T-cell (primary cell): ENCODE results near the gene EIF5A2. TPM values are rescaled to one million over a fixed set of nuclear protein-coding genes. Genes with fewer than 3 reads are reported as not detected.

Experiments
- ATAC-seq, 4 experiments: fragments of 200-7000 bp in 3 of 4; fragments of 150-1000 bp in 1 of 4; cut with Tn5 transposase; replicated peaks in 1 of 4; 1 replicate in 3 of 4; 2 replicates in 1 of 4; pipeline ENCODE4 v1.10.0; 2021; ENCODE audit warnings: moderate library complexity in 3 of 4, mild to moderate bottlenecking in 2 of 4, moderate number of reproducible peaks in 1 of 4
- CTCF ChIA-PET, 2 donors: fragments of 300-600 bp; sonication (Branson Sonifier 250); formaldehyde crosslinking; loops; one replicate each; lab custom pipeline; 2022; ENCODE audit warnings: antibody characterized with exemption in 2 of 2; lab: Charles Lee
- POLR2A ChIA-PET, 2 donors: fragments of 300-600 bp; sonication (Branson Sonifier 250); formaldehyde crosslinking; loops; one replicate each; lab custom pipeline; 2022; ENCODE audit warnings: antibody characterized with exemption in 2 of 2; lab: Charles Lee
- DNase-seq, 35 experiments: peaks; one replicate each; pipeline versions ENCODE4 v3.0.0 to v3.0.0-alpha.2; 2013 to 2023
- H3K27ac ChIP-seq: one replicate; pipeline ENCODE4 v1.5.1; 2013; ENCODE audit warnings: low read length
- H3K27me3 ChIP-seq, 2 experiments: replicated peaks in 1 of 2; 1 replicate in 1 of 2; 2 replicates in 1 of 2; pipeline versions ENCODE4 v1.6.1 to v1.7.0; 2013; ENCODE audit warnings: low read length in 1 of 2, mixed read lengths in 1 of 2; ENCODE audit not compliant: control insufficient read depth in 2 of 2, insufficient read depth in 2 of 2; ENCODE audit errors: extremely low read depth in 1 of 2
- H3K36me3 ChIP-seq, 2 donors: 1 replicate in 1 of 2; 2 replicates in 1 of 2; pipeline versions ENCODE4 v1.6.1 to v1.7.0; 2013; ENCODE audit warnings: low read length in 1 of 2; ENCODE audit not compliant: control insufficient read depth in 2 of 2, insufficient read depth in 1 of 2; ENCODE audit errors: extremely low read depth in 1 of 2
- H3K4me1 ChIP-seq, 2 experiments: 1 replicate in 1 of 2; 2 replicates in 1 of 2; pipeline versions ENCODE4 v1.6.1 to v1.7.0; 2013; ENCODE audit warnings: low read length in 2 of 2, mixed read lengths in 1 of 2; ENCODE audit not compliant: insufficient read depth in 2 of 2, control insufficient read depth in 1 of 2; ENCODE audit errors: extremely low read depth in 1 of 2
- H3K4me3 ChIP-seq, 2 donors: 1 replicate in 1 of 2; 2 replicates in 1 of 2; pipeline versions ENCODE4 v1.5.1 to v1.7.0; 2013; ENCODE audit warnings: mild to moderate bottlenecking in 2 of 2, low read length in 1 of 2, moderate library complexity in 1 of 2; ENCODE audit not compliant: control insufficient read depth in 1 of 2; ENCODE audit errors: extremely low read depth in 1 of 2
- H3K9me3 ChIP-seq: 2 replicates; pipeline ENCODE4 v1.7.0; 2013
- H3K27ac Mint-ChIP-seq, 2 donors: one replicate each; pipeline ENCODE4 v1.8.0; 2020 to 2021; ENCODE audit warnings: mild to moderate bottlenecking in 2 of 2, mixed read lengths in 2 of 2
- H3K27me3 Mint-ChIP-seq, 2 donors: one replicate each; pipeline ENCODE4 v1.8.0; 2021 to 2022; ENCODE audit warnings: mixed read lengths in 2 of 2
- H3K36me3 Mint-ChIP-seq: one replicate; pipeline ENCODE4 v1.8.0; 2021; ENCODE audit warnings: mixed read lengths
- H3K4me1 Mint-ChIP-seq, 3 donors: one replicate each; pipeline ENCODE4 v1.8.0; 2020 to 2022; ENCODE audit warnings: mixed read lengths in 3 of 3, mild to moderate bottlenecking in 1 of 3
- H3K4me3 Mint-ChIP-seq, 3 donors: one replicate each; pipeline ENCODE4 v1.8.0; 2020 to 2022; ENCODE audit warnings: mild to moderate bottlenecking in 3 of 3, mixed read lengths in 3 of 3, moderate library complexity in 3 of 3
- H3K9me3 Mint-ChIP-seq, 3 donors: one replicate each; pipeline ENCODE4 v1.8.0; 2020 to 2022; ENCODE audit warnings: mixed read lengths in 3 of 3
- WGBS: methylation state at CpG from one replicate; pipeline ENCODE4 v1.1.5; 2013; ENCODE audit warnings: missing lambda C conversion rate; ENCODE audit not compliant: insufficient coverage; 5-methylcytosine and 5-hydroxymethylcytosine counted together
- total RNA-seq, 35 experiments: library from RNA in 6 of 35; stranded (reverse) in 6 of 35; fragments of 120-200 nt in 1 of 35; gene quantifications; one replicate each; pipeline versions ENCODE4 v1.2.1 to v1.2.4 and lab custom pipeline; 2013 to 2026

EIF5A2 gene
- total RNA-seq: 10 to 100 TPM; 10.1 to 14.1 (median 13.5) TPM
- total RNA-seq (2013): 13.4 TPM
- 10.6 to 30.6 (median 18.9) reads per million in 29 experiments for total RNA-seq (lab: John Stamatoyannopoulos, UW)

GRCh38 chr3:170908235-170909116, at the start of gene EIF5A2:
TSS of gene EIF5A2 (minus strand) at chr3:170908637. CDS start at chr3:170907806, 831 bp downstream.
- ChIA-PET POLR2A (interaction anchor here in 1 of 2 donors (1.2 to 1.8 kb wide), 2 partner anchors 36 to 39 kb away, joined by 5 to 13 read pairs; partner anchors contain the start of gene RPL22L1), CTCF (interaction anchor here (0.5 to 1.6 kb wide), 4 partner anchors 12 to 53 kb away, joined by 3 to 4 read pairs (median 3); no protein-coding TSS in a partner anchor)
- 16% methylated on average over 67 of the region's 73 CpGs for WGBS
- Histone ChIP-seq H3K9me3 (peaks cover 8% of the 10 kb centered on the region), H3K27me3 (no peaks in the 10 kb centered on the region), H3K36me3 (no peaks in the 10 kb centered on the region), H3K4me1 (peaks cover 8 to 13% of the 10 kb centered on the region in 2 experiments), H3K27ac (peak within 1 kb of the TSS; percentile 81), H3K4me3 (peak within 1 kb of the TSS; percentile 71 to 74)
- peaks cover 9 to 31% (median 12%) of the 10 kb centered on the region in 3 donors for H3K9me3 Mint-ChIP-seq
- ATAC-seq (peak; percentile 95 to 98 (median 96)), DNase-seq (peak; percentile 88 to 99 (median 97))
- no peaks in the 10 kb centered on the region for H3K27me3 Mint-ChIP-seq
- peaks cover under 1% of the 10 kb centered on the region for H3K36me3 Mint-ChIP-seq
- H3K27ac Mint-ChIP-seq: peak within 1 kb of the TSS; percentile 96
- H3K4me3 Mint-ChIP-seq: peak within 1 kb of the TSS; percentile 78 to 94 (median 93)
- peaks cover 10 to 31% (median 26%) of the 10 kb centered on the region in 3 donors for H3K4me1 Mint-ChIP-seq

- ChIA-PET POLR2A (no interaction called here), CTCF (interaction anchor here in 1 of 2 donors (1.0 kb wide), 1 partner anchor 8 kb away, joined by 3 read pairs; no protein-coding TSS in a partner anchor)
- Mint-ChIP-seq H3K9me3 (no peaks in the 10 kb centered on the region), H3K4me1 (no peaks in the 10 kb centered on the region), H3K36me3 (no peaks in the 10 kb centered on the region), H3K27me3 (peaks cover 10 to 25% of the 10 kb centered on the region in 2 donors), H3K4me3 (no peak overlapping the region), H3K27ac (no peak overlapping the region)
- no peak for DNase-seq
- H3K36me3 ChIP-seq: no peaks in the 10 kb centered on the region
- H3K4me3 ChIP-seq: no peak overlapping the region
- no peaks in the 10 kb centered on the region for H3K27me3 ChIP-seq
- H3K9me3 ChIP-seq: no peaks in the 10 kb centered on the region
- H3K4me1 ChIP-seq: no peaks in the 10 kb centered on the region
- no peak overlapping the region for H3K27ac ChIP-seq
- ATAC-seq: no peak
Measured at GRCh38 chr3:170956647-170957046, 48.2 kb upstream of the EIF5A2 start.

GRCh38 chr3:170953736-170954135, 45.3 kb upstream of the EIF5A2 start:
- Mint-ChIP-seq H3K27ac (no peak overlapping the region), H3K27me3 (peaks cover 10 to 19% of the 10 kb centered on the region in 2 donors), H3K36me3 (no peaks in the 10 kb centered on the region), H3K4me3 (no peak overlapping the region), H3K9me3 (no peaks in the 10 kb centered on the region), H3K4me1 (no peaks in the 10 kb centered on the region)
- Histone ChIP-seq H3K36me3 (no peaks in the 10 kb centered on the region), H3K27me3 (no peaks in the 10 kb centered on the region), H3K4me3 (no peak overlapping the region), H3K27ac (no peak overlapping the region), H3K9me3 (no peaks in the 10 kb centered on the region), H3K4me1 (no peaks in the 10 kb centered on the region)
- ChIA-PET POLR2A (interaction anchor here in 1 of 2 donors (0.6 kb wide), 1 partner anchor 427 kb away, joined by 3 read pairs; no protein-coding TSS in a partner anchor), CTCF (interaction anchor here in 1 of 2 donors (0.6 kb wide), 1 partner anchor 107 kb away, joined by 3 read pairs; no protein-coding TSS in a partner anchor)
- ATAC-seq: no peak
- no peak for DNase-seq
- 89% methylated on average over 7 of the region's 12 CpGs for WGBS

DNA sequence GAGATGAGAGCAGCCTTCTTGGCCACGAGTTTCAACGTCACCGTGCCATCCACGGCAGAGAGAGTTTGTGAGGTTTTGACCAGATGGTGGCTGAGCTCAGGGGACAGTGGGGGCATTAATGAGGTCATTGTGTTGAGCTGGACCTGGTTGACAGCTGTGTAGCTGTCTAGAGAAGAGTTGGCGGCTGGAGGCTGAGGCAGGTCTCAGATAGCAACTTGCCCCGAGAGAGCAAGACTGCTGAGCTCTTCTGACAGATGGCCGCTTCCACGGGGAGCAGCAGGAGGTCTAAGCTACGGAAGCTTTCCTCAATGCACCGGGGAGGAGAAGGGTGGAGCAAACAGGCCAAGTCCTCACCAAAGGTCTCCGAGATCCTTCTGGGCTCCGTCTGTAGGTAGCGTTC, 44.8 kb upstream of the EIF5A2 start:
- Histone ChIP-seq H3K27ac (no peak overlapping the region), H3K27me3 (no peaks in the 10 kb centered on the region), H3K4me1 (no peaks in the 10 kb centered on the region), H3K36me3 (no peaks in the 10 kb centered on the region), H3K9me3 (no peaks in the 10 kb centered on the region), H3K4me3 (no peak overlapping the region)
- H3K9me3 Mint-ChIP-seq: no peaks in the 10 kb centered on the region
- ChIA-PET CTCF (no interaction called here), POLR2A (no interaction called here)
- 88% methylated on average over 11 of the region's 13 CpGs for WGBS
- H3K4me3 Mint-ChIP-seq: no peak overlapping the region
- H3K27me3 Mint-ChIP-seq: peaks cover 13 to 22% of the 10 kb centered on the region in 2 donors
- no peak overlapping the region for H3K27ac Mint-ChIP-seq
- H3K4me1 Mint-ChIP-seq: no peaks in the 10 kb centered on the region
- H3K36me3 Mint-ChIP-seq: no peaks in the 10 kb centered on the region
- DNase-seq: no peak
- no peak for ATAC-seq

- DNase-seq: no peak
- CTCF ChIA-PET: no interaction called here
- Mint-ChIP-seq H3K27ac (no peak overlapping the region), H3K36me3 (no peaks in the 10 kb centered on the region), H3K27me3 (peaks cover 28 to 32% of the 10 kb centered on the region in 2 donors), H3K9me3 (no peaks in the 10 kb centered on the region), H3K4me1 (no peaks in the 10 kb centered on the region), H3K4me3 (no peak overlapping the region)
- Histone ChIP-seq H3K4me3 (no peak overlapping the region), H3K4me1 (no peaks in the 10 kb centered on the region), H3K27ac (no peak overlapping the region), H3K27me3 (peaks cover 0 to 12% of the 10 kb centered on the region in 2 experiments), H3K36me3 (no peaks in the 10 kb centered on the region), H3K9me3 (no peaks in the 10 kb centered on the region)
- 72% methylated on average over 2 of the region's 2 CpGs for WGBS
- no peak for ATAC-seq
- POLR2A ChIA-PET: interaction anchor here in 1 of 2 donors (0.7 kb wide), 1 partner anchor 573 kb away, joined by 3 read pairs; no protein-coding TSS in a partner anchor
Measured at GRCh38 chr3:170949211-170949610, 40.8 kb upstream of the EIF5A2 start.

DNA sequence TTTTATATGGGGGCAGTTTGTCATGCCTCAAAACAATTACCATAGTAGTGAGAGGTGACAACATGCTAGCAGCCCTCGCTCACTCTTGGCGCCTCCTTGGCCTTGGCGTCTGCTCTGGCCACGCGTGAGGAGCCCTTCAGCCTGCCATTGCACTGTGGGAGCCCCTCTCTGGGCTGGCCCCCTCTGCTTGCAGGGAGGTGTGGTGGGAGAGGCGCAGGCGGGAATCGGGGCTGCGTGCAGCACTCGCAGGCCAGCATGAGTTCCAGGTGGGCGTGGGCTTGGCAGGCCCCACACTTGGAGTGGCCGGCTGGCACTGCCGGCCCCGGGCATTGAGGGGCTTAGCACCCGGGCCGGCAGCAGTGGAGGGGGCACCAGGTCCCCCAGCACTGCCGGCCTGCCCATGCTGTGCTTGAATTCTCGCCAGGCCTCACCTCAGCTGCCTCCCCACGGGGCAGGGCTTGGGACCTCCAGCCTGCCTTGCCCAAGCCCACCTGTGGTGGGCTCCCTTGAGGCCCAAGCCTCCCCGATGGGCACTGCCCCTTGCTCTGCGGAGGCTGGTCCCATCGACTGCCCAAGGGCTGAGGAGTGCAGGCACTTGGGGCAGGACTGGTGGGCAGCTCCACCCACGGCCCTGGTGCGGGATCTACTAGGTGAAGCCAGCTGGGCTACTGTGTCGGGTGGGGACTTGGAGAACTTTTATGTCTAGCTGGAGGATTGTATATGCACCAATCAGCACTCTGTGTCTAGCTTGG, 38.8 kb upstream of the EIF5A2 start:
- Histone ChIP-seq H3K36me3 (no peaks in the 10 kb centered on the region), H3K4me1 (no peaks in the 10 kb centered on the region), H3K9me3 (no peaks in the 10 kb centered on the region), H3K27me3 (peaks cover 0 to 12% of the 10 kb centered on the region in 2 experiments), H3K4me3 (no peak overlapping the region), H3K27ac (no peak overlapping the region)
- no peak for DNase-seq
- Mint-ChIP-seq H3K9me3 (peaks cover 0 to 4% (median 0%) of the 10 kb centered on the region in 3 donors), H3K4me3 (no peak overlapping the region), H3K27ac (no peak overlapping the region), H3K27me3 (peaks cover 29 to 36% of the 10 kb centered on the region in 2 donors), H3K36me3 (no peaks in the 10 kb centered on the region), H3K4me1 (no peaks in the 10 kb centered on the region)
- 93% methylated on average over 23 of the region's 25 CpGs for WGBS
- ATAC-seq: no peak
- CTCF ChIA-PET: interaction anchor here in 1 of 2 donors (0.6 kb wide), 1 partner anchor 1042 kb away, joined by 3 read pairs; no protein-coding TSS in a partner anchor
- POLR2A ChIA-PET: no interaction called here
